ENCODE measurements around the gene ELF5.

- TF ChIP-seq CTCF (conservative IDR thresholded peaks at IDR 0.05) (no peak), ZFX (IDR thresholded peaks at IDR 0.05) (no peak)
Observed at GRCh38 chr11:34499719-34500500, 13.7 kb downstream of the ELF5 start.

Data from C4-2B (cell line).